ENCODE results near the gene URB1.
"Not testable (repeated sequence)": the region's sequence is repeated elsewhere in the genome, so short reads cannot be mapped to it uniquely, and the experiment has no call there.

The URB1 gene

GRCh38 chr21:32372755-32373154 is 20.1 kb downstream of the URB1 start:
- no peak for DNase-seq

GRCh38 chr21:32371913-32372314 is 20.9 kb downstream of the URB1 start:
- no peak for DNase-seq

GRCh38 chr21:32370998-32371766 is 21.6 kb downstream of the URB1 start:
- DNase-seq: no peak

GRCh38 chr21:32368961-32369360 is 23.9 kb downstream of the URB1 start:
- not testable (repeated sequence) for DNase-seq

- no peak for DNase-seq
Observed at GRCh38 chr21:32368386-32368785, 24.4 kb downstream of the URB1 start.

GRCh38 chr21:32367158-32367557 is 25.7 kb downstream of the URB1 start:
- no peak for DNase-seq

GRCh38 chr21:32366191-32366590 is 26.6 kb downstream of the URB1 start:
- no peak for DNase-seq

- DNase-seq: no peak
Observed at GRCh38 chr21:32364796-32365195, 28.0 kb downstream of the URB1 start.

GRCh38 chr21:32364387-32364786 is 28.4 kb downstream of the URB1 start:
- no peak for DNase-seq

GRCh38 chr21:32360401-32360975 is 32.3 kb downstream of the URB1 start:
- no peak for DNase-seq

- DNase-seq: no peak
Observed at GRCh38 chr21:32359719-32360260, 33.0 kb downstream of the URB1 start.

GRCh38 chr21:32356874-32357395 is 35.9 kb downstream of the URB1 start:
- DNase-seq: no peak

- DNase-seq: no peak
Observed at GRCh38 chr21:32353002-32353711, 39.7 kb downstream of the URB1 start.

GRCh38 chr21:32352526-32352925 is 40.3 kb downstream of the URB1 start:
- DNase-seq: no peak

GRCh38 chr21:32351428-32351827 is 41.4 kb downstream of the URB1 start:
- DNase-seq: no peak

- DNase-seq: no peak
Observed at GRCh38 chr21:32350981-32351380, 41.8 kb downstream of the URB1 start.

GRCh38 chr21:32350211-32350980 is 42.4 kb downstream of the URB1 start:
- no peak for DNase-seq

- no peak for DNase-seq
Observed at GRCh38 chr21:32349333-32349944, 43.4 kb downstream of the URB1 start.

GRCh38 chr21:32348604-32349332 is 44.0 kb downstream of the URB1 start:
- no peak for DNase-seq

GRCh38 chr21:32347977-32348376 is 44.8 kb downstream of the URB1 start:
- no peak for DNase-seq

- DNase-seq: no peak
Observed at GRCh38 chr21:32347351-32347750, 45.5 kb downstream of the URB1 start.

- DNase-seq: no peak
Observed at GRCh38 chr21:32346951-32347350, 45.9 kb downstream of the URB1 start.

Measured in stimulated activated CD4-positive, alpha-beta T cell treated with anti-CD3 and anti-CD28 coated beads, Interleukin-2, amount 100 ng/mL, for 24 hours (primary cell).